Heart left ventricle (tissue), 16 donors: ENCODE results near the gene PAX6. TPM values are rescaled to one million over a fixed set of nuclear protein-coding genes. Genes with fewer than 3 reads are reported as not detected.

ENCODE experiments used
- ATAC-seq, 4 donors: fragments of 200-7000 bp; cut with Tn5 transposase; one replicate each; pipeline ENCODE4 v1.9.1; 2020 to 2022; ENCODE audit warnings: moderate library complexity in 4 of 4, mild to moderate bottlenecking in 3 of 4, moderate number of reproducible peaks in 1 of 4
- DNase-seq, 5 donors: peaks; one replicate each; pipeline ENCODE4 v3.0.0-alpha.2; 2020
- H3K27ac ChIP-seq, 12 donors: fragments of 200-600 bp; sonication (generic) in 4 of 12; one replicate each; pipeline versions ENCODE4 v1.5.0 to v1.8.0; 2016 to 2022; ENCODE audit warnings: mild to moderate bottlenecking in 2 of 12
- H3K27me3 ChIP-seq, 9 donors: fragments of 200-600 bp; sonication (generic) in 2 of 9; one replicate each; pipeline versions ENCODE4 v1.5.1 to v1.8.0; 2016 to 2022; ENCODE audit warnings: mild to moderate bottlenecking in 3 of 9
- H3K36me3 ChIP-seq, 9 donors: fragments of 200-600 bp; sonication (generic) in 2 of 9; one replicate each; pipeline versions ENCODE4 v1.5.0 to v1.8.0; 2018 to 2022; ENCODE audit warnings: mild to moderate bottlenecking in 2 of 9
- H3K4me1 ChIP-seq, 12 donors: fragments of 200-600 bp; sonication (generic) in 4 of 12; one replicate each; pipeline versions ENCODE4 v1.5.0 to v1.8.0; 2016 to 2022; ENCODE audit warnings: mild to moderate bottlenecking in 3 of 12
- H3K4me3 ChIP-seq, 12 donors: fragments of 200-600 bp; sonication (generic) in 4 of 12; one replicate each; pipeline versions ENCODE4 v1.5.0 to v1.8.0; 2017 to 2022; ENCODE audit warnings: mild to moderate bottlenecking in 9 of 12, moderate library complexity in 4 of 12
- H3K9me3 ChIP-seq, 12 donors: fragments of 200-600 bp; sonication (generic) in 4 of 12; one replicate each; pipeline versions ENCODE4 v1.5.0 to v1.8.0; 2016 to 2022; ENCODE audit warnings: mild to moderate bottlenecking in 1 of 12
- CTCF ChIP-seq, 12 donors: fragments of 200-600 bp; sonication (generic) in 4 of 12; IDR thresholded peaks; one replicate each; pipeline versions ENCODE4 v1.5.0 to v1.8.0; 2018 to 2022; ENCODE audit warnings: antibody characterized with exemption in 12 of 12, mild to moderate bottlenecking in 5 of 12
- POLR2A ChIP-seq, 2 donors: fragments of 450-650 bp; IDR thresholded peaks; one replicate each; pipeline ENCODE4 v1.6.1; 2017; ENCODE audit warnings: antibody characterized with exemption in 2 of 2, mild to moderate bottlenecking in 2 of 2, moderate library complexity in 2 of 2
- WGBS, 4 donors: extraction: QIAGEN DNeasy Blood & Tissue Kit in 2 of 4; methylation state at CpG; one replicate each; pipeline versions ENCODE4 v1.1.5 to v1.1.7; 2013 to 2018; 5-methylcytosine and 5-hydroxymethylcytosine counted together
- intact Hi-C, 10 donors: fragments of 100-400 bp; cut with DNase I; formaldehyde crosslinking; loops; one replicate each; pipeline versions ENCODE4 v1.11.1 to v1.14.2; 2022
- polyA plus RNA-seq, 2 donors: library from polyadenylated mRNA; stranded (reverse); fragments of 200-250 nt; gene quantifications; one replicate each; pipeline ENCODE4 v1.2.3, GENCODE V29; 2013
- total RNA-seq, 9 donors: library from RNA; depleted of rRNA in 2 of 9; stranded (reverse); fragments of >200 nt in 2 of 9; fragmentation: NEBNext Ultra II Directional in 3 of 9; extraction: Animal tissue kit (Norgen Biotek cat#: 25700) in 3 of 9; gene quantifications; one replicate each; pipeline versions ENCODE4 v1.1.0 to v1.2.4, GENCODE V29; 2016 to 2023
- donor health status: ischemic (EF 13 %, LVEDD 7.1; RV severe dilation, severe dysfunction).
- donor health status: healthy with polysubstance abuse.
- donor health status: DM: no; HTN: yes; CAD: no.
- donor health status: DM: no; HTN: no; CAD: no.
- donor health status: ischemic (EF 25% LVEDD 6.9; RV normal size, moderate dysfunction).
- donor health status: ischemic (EF 25% LVEDD 5.7; RV mildly dilated, moderate dysfunction).
- donor health status: healthy.
- donor health status: DM: yes; HTN: yes; CAD: no.
- donor health status: ischemic (EF 35%, LVEDD 5.7; RV mildly dilated, moderate dysfunction).
- donor health status: nonischemic (EF 11% LVEDD 7.7; RV severe dilation, severe dysfunction).
- donor health status: DM: yes; HTN: yes; CAD: no.
- donor health status: PGD.
- donor health status: ischemic (EF 29% LVEDD 5.4; RV normal size, mild dysfunction).
- donor health status: nonischemic (EF 23%, LVEDD 6.1; RV moderate dilation, normal function).

The PAX6 gene
- total and polyA plus RNA-seq, 11 donors: 0.09 to 0.50 (median 0.27) TPM; not detected in 8

- Histone ChIP-seq H3K36me3 (no peaks in the 10 kb centered on the region), H3K4me1 (peaks cover 0 to 28% (median 12%) of the 10 kb centered on the region in 12 donors), H3K4me3 (no peak overlapping the region), H3K27me3 (peaks cover 23 to 66% (median 45%) of the 10 kb centered on the region in 9 donors), H3K27ac (no peak overlapping the region), H3K9me3 (no peaks in the 10 kb centered on the region)
- no peak for TF ChIP-seq CTCF (IDR thresholded peaks at IDR 0.05)
- TF ChIP-seq POLR2A (IDR thresholded peaks at IDR 0.05): no peak
- ATAC-seq: no peak
- intact Hi-C loops: no loop called here
- WGBS, 4 donors: 75 to 81% (median 77%) methylated on average over 4 of the region's 4 CpGs
- DNase-seq: no peak
Observed at GRCh38 chr11:31794548-31794947, 16.6 kb downstream of the PAX6 start.

GRCh38 chr11:31793264-31793663 is 17.9 kb downstream of the PAX6 start:
- ATAC-seq: no peak
- intact Hi-C loops: no loop called here
- TF ChIP-seq POLR2A (IDR thresholded peaks at IDR 0.05) (no peak), CTCF (IDR thresholded peaks at IDR 0.05) (no peak)
- H3K36me3 ChIP-seq: no peaks in the 10 kb centered on the region
- H3K27ac ChIP-seq: no peak overlapping the region
- DNase-seq: peak in 1 of 5 donors; percentile 46
- 93 to 96% (median 95%) methylated on average over 10 of the region's 10 CpGs for WGBS, 4 donors
- peaks cover 0 to 16% (median under 1%) of the 10 kb centered on the region in 12 donors for H3K4me1 ChIP-seq
- no peaks in the 10 kb centered on the region for H3K9me3 ChIP-seq
- H3K27me3 ChIP-seq: peaks cover 10 to 59% (median 32%) of the 10 kb centered on the region in 9 donors
- H3K4me3 ChIP-seq: no peak overlapping the region

GRCh38 chr11:31792456-31792855 is 18.7 kb downstream of the PAX6 start:
- peaks cover 5 to 51% (median 24%) of the 10 kb centered on the region in 9 donors for H3K27me3 ChIP-seq
- H3K27ac ChIP-seq: no peak overlapping the region
- no peaks in the 10 kb centered on the region for H3K36me3 ChIP-seq
- peaks cover 0 to 8% (median 0%) of the 10 kb centered on the region in 12 donors for H3K4me1 ChIP-seq
- H3K4me3 ChIP-seq: no peak overlapping the region
- no peak for ATAC-seq
- 92 to 98% (median 96%) methylated on average over 2 of the region's 2 CpGs for WGBS, 4 donors
- TF ChIP-seq CTCF (IDR thresholded peaks at IDR 0.05) (no peak), POLR2A (IDR thresholded peaks at IDR 0.05) (no peak)
- H3K9me3 ChIP-seq: no peaks in the 10 kb centered on the region
- DNase-seq: no peak
- intact Hi-C loops: no loop called here

- peaks cover 3 to 46% (median 19%) of the 10 kb centered on the region in 9 donors for H3K27me3 ChIP-seq
- ATAC-seq: no peak
Observed at GRCh38 chr11:31792036-31792435, 19.1 kb downstream of the PAX6 start.

More at GRCh38 chr11:31792036-31792435, 19.1 kb downstream of the PAX6 start:
- Histone ChIP-seq H3K9me3 (no peaks in the 10 kb centered on the region), H3K4me3 (no peak overlapping the region), H3K27ac (no peak overlapping the region), H3K4me1 (peaks cover 0 to 4% (median 0%) of the 10 kb centered on the region in 12 donors), H3K36me3 (no peaks in the 10 kb centered on the region)
- no peak for DNase-seq
- no peak for TF ChIP-seq POLR2A (IDR thresholded peaks at IDR 0.05)
- no peak for TF ChIP-seq CTCF (IDR thresholded peaks at IDR 0.05)
- 84 to 86% (median 85%) methylated on average over 2 of the region's 2 CpGs for WGBS, 4 donors
- intact Hi-C loops: no loop called here
